ENCODE measurements around the gene MAGI1. TPM values are rescaled to one million over a fixed set of nuclear protein-coding genes. Genes with fewer than 3 reads are reported as not detected.

Gene MAGI1
- total RNA-seq, 1 experiment from 2014 or later = 16.9 TPM

Other genes starting within 250 kb of the MAGI1 start
- gene SLC25A26, start 182.1 kb upstream of the MAGI1 start, total RNA-seq (2014; rRNA removed; shearing (Covaris generic)) = 16.7 and 18.4 TPM in 2 replicates

All from SJCRH30 (cell line).